Activated effector memory CD4-positive, alpha-beta T cell treated with Interleukin-2 at 50 U/mL for 16 hours (primary cell): Measurements from ENCODE around the gene BEX5.
"Not testable (repeated sequence)": the region's sequence is repeated elsewhere in the genome, so short reads cannot be mapped to it uniquely, and the experiment has no call there.

ENCODE experiments used
- DNase-seq: peaks from one replicate; pipeline ENCODE4 v3.0.0-alpha.2; 2020

Gene BEX5

GRCh38 chrX:102155806-102156179 lies at the start of gene BEX5:
Gene BEX5 (minus strand): TSS chrX:102155977. CDS start chrX:102154265, 1,712 bp downstream.
- DNase-seq = peak; percentile 39

- DNase-seq = no peak
Observed at GRCh38 chrX:102185967-102186720, 30.4 kb upstream of the BEX5 start.

DNA sequence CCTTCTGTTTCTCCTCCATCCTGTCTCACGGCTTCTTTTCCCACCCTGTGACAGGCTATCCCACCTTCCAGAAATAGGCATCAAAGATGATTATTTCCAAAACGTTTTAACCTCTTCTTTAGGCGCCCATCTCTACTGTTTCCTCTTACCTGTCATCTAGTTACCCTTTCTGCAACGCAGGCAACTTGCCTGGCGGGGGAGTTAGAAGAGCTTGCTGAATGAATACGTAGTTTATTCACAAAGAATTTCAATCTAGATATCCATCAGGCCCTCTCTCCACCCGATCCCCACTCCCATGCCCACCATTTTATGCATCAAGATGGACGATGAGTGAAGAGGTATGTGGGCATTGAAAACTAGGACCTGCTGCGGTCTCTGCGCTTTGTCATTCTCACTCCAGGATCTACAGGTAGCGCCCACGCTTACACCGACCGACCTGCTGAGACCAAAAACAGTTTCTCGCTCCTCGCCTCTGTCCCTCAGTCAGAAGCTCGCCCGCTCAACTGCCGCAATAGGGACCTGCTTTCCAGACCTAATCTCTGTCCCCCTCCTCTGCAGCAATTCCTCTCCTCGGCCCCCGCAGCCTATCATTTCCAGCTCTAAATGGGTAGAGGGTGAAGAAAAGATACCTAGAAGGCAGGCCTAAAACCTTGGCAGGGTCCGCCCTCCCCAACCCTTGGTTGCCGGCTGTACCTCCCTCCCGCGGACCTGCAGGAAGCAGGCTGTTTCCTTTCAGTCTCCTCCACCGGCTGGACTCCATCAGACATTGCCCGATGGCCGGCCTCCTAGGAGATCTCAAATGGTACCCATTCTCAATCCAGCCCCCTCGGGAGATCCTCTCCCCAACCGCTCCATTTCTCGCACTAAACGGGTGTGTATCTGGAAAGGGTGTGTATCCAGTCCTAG lies 624 bp downstream of the BEX5 start:
- peak; percentile 5 for DNase-seq

DNA sequence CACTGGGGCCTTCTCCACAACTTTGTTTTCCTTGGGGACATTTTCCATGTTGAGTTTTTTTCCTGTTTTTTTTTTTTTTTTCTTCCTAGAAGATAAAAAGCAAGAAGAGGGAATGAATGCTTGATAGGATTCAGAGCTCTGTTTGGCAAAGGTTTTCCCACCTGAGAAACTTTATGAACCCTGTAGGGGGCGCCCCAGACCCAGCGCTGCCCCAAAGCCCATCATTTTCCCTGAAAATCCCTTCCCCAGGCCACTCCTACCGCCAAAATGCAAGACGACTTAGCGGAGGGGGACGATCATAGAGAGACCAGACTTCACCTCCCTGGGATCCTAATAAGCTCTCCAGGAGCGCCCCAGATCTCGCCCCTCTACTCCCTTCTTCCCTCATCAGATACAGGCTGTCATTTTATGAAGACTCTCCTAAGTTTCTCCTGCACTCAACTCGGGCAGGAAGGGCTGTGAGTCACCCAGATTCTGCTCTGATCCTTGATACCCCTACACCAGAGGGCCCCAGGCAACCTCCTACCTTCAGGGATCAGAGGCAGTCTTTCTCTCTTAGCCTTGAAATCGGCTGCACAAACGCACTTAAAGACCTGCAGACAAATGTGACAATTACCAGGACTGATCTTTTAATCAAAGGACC lies 1.4 kb downstream of the BEX5 start:
- DNase-seq = peak; percentile 0

DNA sequence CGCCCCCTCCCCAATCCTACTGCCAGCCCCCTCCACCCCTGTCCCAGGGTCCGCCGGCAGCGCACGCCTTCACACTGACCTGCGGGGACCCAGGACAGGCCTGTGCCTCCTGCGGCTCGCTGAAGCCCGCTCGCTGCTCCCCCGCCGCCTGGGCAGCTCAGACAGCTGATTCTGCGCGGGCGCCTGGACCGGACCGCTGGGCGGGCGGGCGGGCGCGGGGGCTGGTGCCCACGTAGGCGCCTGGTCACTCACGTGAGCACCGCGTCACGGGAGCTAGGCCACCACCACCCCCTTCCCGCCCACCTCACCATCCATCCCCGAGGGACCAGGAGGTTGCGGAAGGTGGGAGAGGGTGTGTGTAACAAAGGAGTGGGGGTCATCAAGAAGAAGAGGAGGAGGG lies 13.5 kb downstream of the BEX5 start, which contains the start of gene TCEAL6:
Gene TCEAL6, minus strand, starts transcription at position 208 of the 400 bp plus-strand sequence.
- not testable (repeated sequence) for DNase-seq

DNA sequence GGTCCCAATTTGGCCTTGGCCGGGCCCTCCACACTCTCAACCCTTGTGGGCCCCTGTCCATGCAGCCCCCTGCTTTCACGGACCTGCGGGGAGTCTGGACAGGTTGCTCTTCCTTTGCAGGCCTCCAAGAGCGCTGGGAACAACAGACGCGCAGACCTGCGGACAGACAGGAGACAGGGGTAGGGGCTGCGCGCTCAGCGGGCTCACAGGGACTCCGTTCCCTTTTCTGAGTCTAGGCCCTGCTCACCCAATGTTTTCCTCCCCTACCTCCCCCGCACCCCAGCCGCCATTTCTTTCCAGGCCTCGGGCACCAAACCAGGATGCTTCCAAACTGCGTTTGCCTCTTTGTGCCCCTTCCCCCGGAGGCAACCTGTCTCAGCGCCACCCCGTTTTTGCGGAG lies 14.1 kb downstream of the BEX5 start:
- not testable (repeated sequence) for DNase-seq

DNA sequence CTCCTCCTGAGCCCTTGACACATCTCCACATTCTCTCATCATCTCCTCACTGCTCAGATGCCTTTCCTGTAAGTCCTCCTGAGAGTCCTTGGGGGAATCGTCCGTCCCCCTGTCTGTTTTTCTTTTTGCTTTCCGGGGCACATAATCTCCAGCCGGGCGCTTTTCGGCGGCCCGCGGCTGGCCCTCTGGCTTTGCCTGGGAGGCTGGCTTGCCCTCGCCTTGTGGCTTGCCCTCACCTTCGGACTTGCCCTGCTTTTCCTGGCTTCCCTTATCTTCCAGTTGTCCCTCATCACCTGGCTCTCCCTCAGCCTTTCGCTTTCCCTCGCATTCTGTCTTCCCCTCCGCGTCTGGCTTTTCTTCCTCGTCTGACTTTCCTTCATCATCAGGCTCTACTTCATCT lies 14.9 kb downstream of the BEX5 start:
- DNase-seq = not testable (repeated sequence)

GRCh38 chrX:102138064-102138463 lies 17.7 kb downstream of the BEX5 start:
- no peak for DNase-seq

GRCh38 chrX:102129473-102129872 lies 26.3 kb downstream of the BEX5 start:
- DNase-seq = no peak

DNA sequence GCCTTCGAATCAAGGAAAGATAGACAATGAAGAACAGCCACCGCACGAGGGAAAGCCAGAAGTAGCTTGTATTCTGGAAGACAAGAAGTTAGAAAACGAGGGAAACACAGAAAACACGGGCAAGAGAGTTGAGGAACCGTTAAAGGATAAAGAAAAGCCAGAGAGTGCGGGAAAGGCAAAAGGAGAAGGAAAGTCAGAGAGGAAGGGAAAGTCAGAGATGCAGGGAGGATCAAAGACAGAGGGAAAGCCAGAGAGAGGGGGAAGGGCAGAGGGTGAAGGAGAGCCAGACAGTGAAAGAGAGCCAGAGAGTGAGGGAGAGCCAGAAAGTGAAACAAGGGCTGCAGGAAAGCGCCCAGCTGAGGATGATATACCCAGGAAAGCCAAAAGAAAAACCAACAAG lies 28.9 kb downstream of the BEX5 start:
- no peak for DNase-seq

DNA sequence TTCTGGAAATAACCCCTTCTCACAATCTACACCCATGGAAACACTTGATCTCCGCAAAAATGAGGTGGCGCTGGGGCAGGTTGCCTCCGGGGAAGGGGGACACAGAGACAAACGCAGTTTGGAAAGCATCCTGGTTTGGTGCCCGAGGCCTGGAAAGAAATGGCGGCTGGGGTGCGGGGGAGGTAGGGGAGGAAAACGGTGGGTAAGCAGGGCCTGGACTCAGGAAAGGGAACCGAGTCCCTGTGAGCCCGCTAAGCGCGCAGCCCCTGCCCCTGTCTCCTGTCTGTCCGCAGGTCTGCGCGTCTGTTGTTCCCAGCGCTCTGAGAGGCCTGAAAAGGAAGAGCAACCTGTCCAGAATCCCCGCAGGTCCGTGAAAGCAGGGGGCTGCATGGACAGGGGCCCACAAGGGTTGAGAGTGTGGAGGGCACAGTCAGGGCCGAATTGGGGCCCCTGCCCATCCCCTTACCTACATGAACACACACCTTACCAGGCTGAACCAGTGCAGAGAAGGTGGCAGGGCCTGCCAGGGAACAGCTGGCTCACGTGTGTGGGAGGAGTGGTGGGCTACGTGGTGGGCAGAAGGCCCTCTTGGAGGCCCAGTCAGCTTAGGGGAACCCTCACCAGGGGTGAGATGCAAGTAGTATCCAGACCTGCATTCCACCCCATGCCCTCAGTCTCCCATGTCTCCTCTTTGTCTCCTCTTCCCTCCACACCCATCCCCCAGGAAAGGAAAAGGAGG lies 29.5 kb downstream of the BEX5 start:
- DNase-seq = not testable (repeated sequence)

DNA sequence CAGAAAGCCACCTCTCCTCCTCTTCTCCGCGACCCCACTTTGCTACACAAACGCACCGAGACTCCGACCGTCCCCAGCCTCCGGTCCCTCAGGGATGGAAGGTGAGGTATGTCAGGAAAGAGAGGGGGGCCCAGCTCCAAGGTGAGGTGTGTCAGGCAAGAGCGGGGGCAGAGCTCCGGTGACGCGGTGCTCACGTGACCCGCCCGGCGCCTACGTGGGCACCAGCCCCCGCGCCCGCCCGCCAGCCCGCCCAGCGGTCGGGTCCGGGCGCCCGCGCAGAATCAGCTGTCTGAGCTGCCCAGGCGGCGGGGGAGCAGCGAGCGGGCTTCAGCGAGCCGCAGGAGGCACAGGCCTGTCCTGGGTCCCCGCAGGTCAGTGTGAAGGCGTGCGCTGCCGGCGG lies 30.3 kb downstream of the BEX5 start, which contains the start of gene TCEAL2:
Gene TCEAL2, plus strand, starts transcription at position 244 of the 400 bp plus-strand sequence. CDS start 1,152 bp downstream, outside the sequence.
- DNase-seq = not testable (repeated sequence)

- not testable (repeated sequence) for DNase-seq
Observed at GRCh38 chrX:102125014-102125413, 30.8 kb downstream of the BEX5 start.

- DNase-seq = no peak
Observed at GRCh38 chrX:102115748-102116147, 40.0 kb downstream of the BEX5 start.

DNA sequence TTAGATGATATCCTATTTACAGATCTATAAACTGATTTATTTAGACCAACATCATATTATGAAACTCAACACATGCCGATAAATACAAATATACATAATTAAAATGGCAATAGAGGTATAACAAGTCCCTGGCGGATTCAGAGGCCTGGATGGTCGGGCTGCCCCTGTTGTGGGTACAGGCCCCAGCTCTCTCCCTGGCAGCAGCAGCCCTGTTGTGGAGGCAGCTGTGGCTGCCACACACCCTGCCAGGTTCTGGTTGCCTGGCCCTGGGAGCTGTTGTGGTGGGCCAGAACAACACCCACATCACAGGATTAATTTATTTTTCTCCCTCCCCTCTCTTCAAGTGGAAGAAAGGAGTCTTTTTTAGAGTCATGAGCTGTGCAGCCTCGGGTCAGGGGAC lies 42.4 kb downstream of the BEX5 start:
- DNase-seq = no peak
